Measurements from ENCODE around the gene A2ML1. TPM values are rescaled to one million over a fixed set of nuclear protein-coding genes. Genes with fewer than 3 reads are reported as not detected.

Gene A2ML1
- total and polyA plus RNA-seq, 2 donors (not counting 3 experiments of a cell fraction or from before 2014, with no cell fraction given), result not detected

DNA sequence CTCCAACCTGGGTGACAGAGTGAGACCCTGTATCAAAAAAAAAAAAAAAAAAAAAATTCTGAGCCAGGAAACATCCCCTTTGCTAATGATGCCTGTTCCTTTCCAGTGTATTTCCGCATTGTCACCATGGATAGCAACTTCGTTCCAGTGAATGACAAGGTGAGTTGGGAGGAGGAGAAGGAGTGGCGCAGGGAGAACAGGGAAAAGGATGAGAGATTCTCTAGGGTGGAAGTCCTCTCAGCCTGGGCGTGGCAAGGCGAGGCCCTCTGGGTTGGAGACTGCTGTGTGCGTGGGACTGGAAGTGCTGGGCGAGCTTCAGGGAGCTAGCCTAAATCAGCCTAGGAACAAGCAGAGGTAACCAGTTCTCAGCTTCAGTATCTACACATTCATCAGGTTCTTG lies 7.2 kb downstream of the A2ML1 start:
- Histone ChIP-seq H2AFZ (ENCODE audit: low read depth, low read length) (no peak overlapping the region), H3K27ac (ENCODE audit: insufficient read depth, low read depth, low read length) (no peak overlapping the region), H3K4me2 (ENCODE audit: insufficient read depth, low read length) (no peak overlapping the region), H3K9me3 (replicated peaks; ENCODE audit: control insufficient read depth, insufficient read depth, low read length) (no peaks in the 10 kb centered on the region), H3K9ac (replicated peaks; ENCODE audit: extremely low read depth, insufficient read depth, low read length) (no peak overlapping the region), H3K79me2 (ENCODE audit: control insufficient read depth, insufficient read depth, low read length) (no peaks in the 10 kb centered on the region), H3K9me1 (replicated peaks; ENCODE audit: control insufficient read depth, extremely low read depth, insufficient read depth, low read length) (no peaks in the 10 kb centered on the region), H4K20me1 (replicated peaks; ENCODE audit: control insufficient read depth, extremely low read depth, insufficient read depth, low read length) (no peaks in the 10 kb centered on the region), H3K27me3 (ENCODE audit: control insufficient read depth in 2 of 2, insufficient read depth in 2 of 2, low read length in 2 of 2) (no peaks in the 10 kb centered on the region), H3K36me3 (ENCODE audit: control insufficient read depth in 2 of 2, extremely low read depth in 1 of 2, insufficient read depth in 2 of 2, low read length in 2 of 2) (no peaks in the 10 kb centered on the region), H3K4me3 (replicated peaks in 1 of 3; ENCODE audit: insufficient read depth in 1 of 3, low read depth in 1 of 3, low read length in 3 of 3) (no peak overlapping the region), H3K4me1 (ENCODE audit: control insufficient read depth, extremely low read depth, insufficient read depth, low read length) (no peaks in the 10 kb centered on the region)
- no peak for FAIRE-seq
- ChIA-PET POLR2A (no interaction called here), CTCF (interaction anchor here (1.0 to 1.8 kb wide), 2 partner anchors 61 kb away, joined by 5 to 7 read pairs; no protein-coding TSS in a partner anchor)
- intact Hi-C loops (cut with micrococcal nuclease), result no loop called here
- BruUV-seq (replicated peaks), result no TSS peak
- dilution Hi-C loops (cut with MboI; ENCODE audit: extremely low pct_ligation_motif_present, low sequenced_read_pairs), result no loop called here
- no peak for DNase-seq (ENCODE audit: low read depth, low spot score)
- TF ChIP-seq POLR2AphosphoS5 (IDR thresholded peaks at IDR 0.05; ENCODE audit: insufficient read depth, low read depth, low read length), result no peak
- TF ChIP-seq FOS (IDR thresholded peaks at IDR 0.05; ENCODE audit: borderline replicate concordance, insufficient read depth, low read length), result no peak
- TF ChIP-seq, protein P1, sequence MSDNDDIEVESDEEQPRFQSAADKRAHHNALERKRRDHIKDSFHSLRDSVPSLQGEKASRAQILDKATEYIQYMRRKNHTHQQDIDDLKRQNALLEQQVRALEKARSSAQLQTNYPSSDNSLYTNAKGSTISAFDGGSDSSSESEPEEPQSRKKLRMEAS (IDR thresholded peaks at IDR 0.05; ENCODE audit: insufficient read depth, insufficient read length), result no peak
- TF ChIP-seq JUN (IDR thresholded peaks at IDR 0.05; ENCODE audit: borderline replicate concordance, insufficient read depth, insufficient read length, low read depth), result no peak
- TF ChIP-seq, protein P2, sequence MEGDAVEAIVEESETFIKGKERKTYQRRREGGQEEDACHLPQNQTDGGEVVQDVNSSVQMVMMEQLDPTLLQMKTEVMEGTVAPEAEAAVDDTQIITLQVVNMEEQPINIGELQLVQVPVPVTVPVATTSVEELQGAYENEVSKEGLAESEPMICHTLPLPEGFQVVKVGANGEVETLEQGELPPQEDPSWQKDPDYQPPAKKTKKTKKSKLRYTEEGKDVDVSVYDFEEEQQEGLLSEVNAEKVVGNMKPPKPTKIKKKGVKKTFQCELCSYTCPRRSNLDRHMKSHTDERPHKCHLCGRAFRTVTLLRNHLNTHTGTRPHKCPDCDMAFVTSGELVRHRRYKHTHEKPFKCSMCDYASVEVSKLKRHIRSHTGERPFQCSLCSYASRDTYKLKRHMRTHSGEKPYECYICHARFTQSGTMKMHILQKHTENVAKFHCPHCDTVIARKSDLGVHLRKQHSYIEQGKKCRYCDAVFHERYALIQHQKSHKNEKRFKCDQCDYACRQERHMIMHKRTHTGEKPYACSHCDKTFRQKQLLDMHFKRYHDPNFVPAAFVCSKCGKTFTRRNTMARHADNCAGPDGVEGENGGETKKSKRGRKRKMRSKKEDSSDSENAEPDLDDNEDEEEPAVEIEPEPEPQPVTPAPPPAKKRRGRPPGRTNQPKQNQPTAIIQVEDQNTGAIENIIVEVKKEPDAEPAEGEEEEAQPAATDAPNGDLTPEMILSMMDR (IDR thresholded peaks at IDR 0.05; ENCODE audit: extremely low read depth in 1 of 2, insufficient read depth in 1 of 2, low read depth in 1 of 2, low read length in 2 of 2), result no peak
- no peak for TF ChIP-seq GATA2 (IDR thresholded peaks at IDR 0.05; ENCODE audit: insufficient read depth, insufficient read length, low read depth, low read length)
- no peak for TF ChIP-seq MYC (IDR thresholded peaks at IDR 0.05; ENCODE audit: low read depth, low read length)
- TF ChIP-seq EZH2 (IDR thresholded peaks at IDR 0.05; ENCODE audit: borderline replicate concordance, low read depth, low read length, severe bottlenecking), result no peak
- TF ChIP-seq POLR2A (IDR thresholded peaks at IDR 0.05; ENCODE audit: low read depth, low read length), result no peak

Data from endothelial cell of umbilical vein (primary cell).